ENCODE data around the gene RPS15. TPM values are rescaled to one million over a fixed set of nuclear protein-coding genes. Genes with fewer than 3 reads are reported as not detected.

Gene RPS15
- total RNA-seq (2022; extraction: Qiagen RNA extraction): 1,595 to 2,147 TPM (median 1,872 TPM) in 5 replicates

GRCh38 chr19:1438035-1438932 is at the start of gene RPS15:
Gene RPS15, plus strand, starts transcription at chr19:1438396. Its CDS starts 30 bp downstream, at chr19:1438426.

GRCh38 chr19:1401138-1401888 is 36.9 kb upstream of the RPS15 start, which contains the start of gene GAMT:
Gene GAMT, minus strand, starts transcription at chr19:1401542. Its CDS starts 66 bp downstream, at chr19:1401476.

DNA sequence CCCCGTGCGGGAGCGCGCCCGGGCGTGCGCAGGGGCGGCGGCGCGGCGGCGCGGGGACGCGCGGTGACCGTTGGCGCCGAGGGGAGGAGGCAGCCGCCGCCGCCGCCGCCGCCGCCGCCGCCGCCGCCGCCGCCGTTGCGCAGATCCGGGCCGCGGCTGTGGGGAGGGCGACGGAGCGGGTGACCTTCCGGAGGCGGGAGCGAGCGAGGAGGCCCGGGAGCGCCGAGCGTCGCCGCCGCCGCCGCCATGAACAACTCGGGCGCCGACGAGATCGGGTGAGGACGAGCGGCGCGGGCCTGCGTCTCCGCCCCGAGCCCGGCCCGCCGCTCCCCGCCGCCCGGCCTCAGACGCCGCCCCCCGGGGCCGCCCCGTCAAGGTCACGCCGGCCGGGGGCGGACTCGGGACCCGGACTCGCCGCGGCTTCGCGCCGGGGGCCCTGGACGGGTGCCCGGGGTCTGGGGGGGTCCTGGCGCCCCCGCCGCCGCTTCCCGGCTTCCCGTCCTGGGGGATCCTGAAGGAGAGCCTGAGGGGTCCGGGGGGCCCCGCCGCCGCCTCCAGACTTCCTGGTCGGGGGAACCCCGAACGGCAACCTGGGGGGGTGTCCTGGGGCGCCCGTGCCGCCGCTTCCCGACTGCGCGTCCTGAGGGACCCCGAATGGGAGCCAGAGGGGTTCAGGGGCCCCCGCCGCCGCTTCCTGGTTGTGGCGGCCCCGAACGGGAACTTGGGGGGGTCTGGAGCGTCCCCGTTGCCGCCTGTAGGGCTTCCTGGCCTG is 30.5 kb upstream of the RPS15 start, which contains the start of gene DAZAP1:
Gene DAZAP1, plus strand, starts transcription at position 59 of the 772 bp plus-strand sequence. Its CDS starts 188 bp downstream, at position 247.

GRCh38 chr19:1449467-1450442 is 11.6 kb downstream of the RPS15 start, which contains the start of gene APC2:
Gene APC2, plus strand, starts transcription at chr19:1450121. Its CDS starts 2,881 bp downstream, at chr19:1453002.

DNA sequence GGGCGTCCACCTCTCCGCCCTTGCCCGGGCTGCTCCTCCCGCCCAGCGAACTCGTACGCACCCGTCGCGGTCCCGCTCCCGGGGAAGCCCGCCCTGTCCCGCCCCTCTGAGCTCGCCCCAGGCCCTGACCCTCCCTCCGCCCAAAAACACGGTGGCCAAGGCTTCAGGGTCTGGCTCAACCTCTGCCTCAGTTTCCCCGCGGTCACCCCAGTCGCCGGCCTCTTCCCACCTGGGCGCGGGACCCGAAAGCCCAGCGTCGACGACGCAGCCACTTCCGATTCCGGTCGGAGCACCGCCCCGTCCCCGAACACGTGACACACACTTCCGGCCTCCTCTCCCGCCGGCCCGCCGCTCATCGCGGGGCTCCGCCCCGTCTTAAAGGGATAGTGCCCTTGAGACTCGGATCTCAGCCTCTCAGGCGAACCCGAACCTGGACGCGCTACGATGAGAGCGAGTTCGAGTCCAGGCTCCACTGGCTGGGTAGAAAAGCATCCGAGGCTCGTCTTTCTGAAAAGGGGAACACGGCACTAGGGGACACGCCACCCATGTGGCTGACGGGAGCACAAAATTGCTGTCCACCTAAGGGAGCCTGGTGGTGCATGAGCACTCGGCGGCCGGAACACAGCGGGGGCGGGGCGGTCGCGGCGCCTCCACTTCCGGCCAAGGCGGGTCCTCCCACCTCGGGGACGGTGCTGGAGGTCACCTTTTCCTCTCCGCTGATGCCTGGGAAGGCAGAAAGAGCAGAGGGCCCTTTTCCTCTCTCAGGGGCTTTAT is 40.9 kb downstream of the RPS15 start, which contains the start of gene C19orf25:
Gene C19orf25, minus strand, starts transcription at position 282 of the 774 bp plus-strand sequence. CDS start 312 bp downstream, outside the sequence.

Other genes starting within 250 kb of the RPS15 start
- gene STK11, start 232.6 kb upstream of the RPS15 start, total RNA-seq (2022; extraction: Qiagen RNA extraction): 28.4 to 40.6 TPM (median 39.4 TPM) in 5 replicates
- gene CBARP, start 200.4 kb upstream of the RPS15 start, total RNA-seq (2022; extraction: Qiagen RNA extraction): 2.3 to 4.9 TPM (median 4.5 TPM) in 5 replicates
- gene ATP5F1D, start 196.6 kb upstream of the RPS15 start, total RNA-seq (2022; extraction: Qiagen RNA extraction): 80.9 to 184 TPM (median 172 TPM) in 5 replicates
- 38.8 to 50.5 TPM (median 43.1 TPM) in 5 replicates for gene MIDN, start 189.8 kb upstream of the RPS15 start, total RNA-seq (2022; extraction: Qiagen RNA extraction)
- gene CIRBP, start 169.1 kb upstream of the RPS15 start, total RNA-seq (2022; extraction: Qiagen RNA extraction): 90.2 to 178 TPM (median 95.7 TPM) in 5 replicates
- 49.5 to 105 TPM (median 87.7 TPM) in 5 replicates for gene FAM174C, start 162.9 kb upstream of the RPS15 start, total RNA-seq (2022; extraction: Qiagen RNA extraction)
- gene EFNA2, start 152.5 kb upstream of the RPS15 start, total RNA-seq (2022; extraction: Qiagen RNA extraction): 1.2 to 2.6 TPM (median 1.6 TPM) in 5 replicates
- gene NDUFS7, start 54.5 kb upstream of the RPS15 start, total RNA-seq (2022; extraction: Qiagen RNA extraction): 76.1 to 82.1 TPM (median 79.3 TPM) in 5 replicates
- 23.1 to 45.5 TPM (median 42.6 TPM) in 5 replicates for gene GAMT, start 36.9 kb upstream of the RPS15 start, total RNA-seq (2022; extraction: Qiagen RNA extraction)
- 77.6 to 108 TPM (median 102 TPM) in 5 replicates for gene DAZAP1, start 30.8 kb upstream of the RPS15 start, total RNA-seq (2022; extraction: Qiagen RNA extraction)
- gene APC2, start 11.7 kb downstream of the RPS15 start, total RNA-seq (2022; extraction: Qiagen RNA extraction): 1.2 to 2.3 TPM (median 1.6 TPM) in 5 replicates
- gene C19orf25, start 40.8 kb downstream of the RPS15 start, total RNA-seq (2022; extraction: Qiagen RNA extraction): 10.8 to 22.9 TPM (median 20.5 TPM) in 5 replicates
- 0.47 to 1.1 TPM (median 0.82 TPM) in 5 replicates for gene PCSK4, start 52.0 kb downstream of the RPS15 start, total RNA-seq (2022; extraction: Qiagen RNA extraction)
- gene REEP6, start 52.8 kb downstream of the RPS15 start, total RNA-seq (2022; extraction: Qiagen RNA extraction): 3.8 to 5.7 TPM (median 5.2 TPM) in 5 replicates
- gene ADAMTSL5, start 74.6 kb downstream of the RPS15 start, total RNA-seq (2022; extraction: Qiagen RNA extraction): 2.7 to 4.4 TPM (median 3.3 TPM) in 5 replicates
- 0.05 TPM in 1 of 5 replicates, not detected in the others for gene PLK5, start 85.7 kb downstream of the RPS15 start, total RNA-seq (2022; extraction: Qiagen RNA extraction)
- 5.7 to 13.5 TPM (median 10.8 TPM) in 5 replicates for gene MEX3D, start 129.9 kb downstream of the RPS15 start, total RNA-seq (2022; extraction: Qiagen RNA extraction)
- 31.9 to 56.6 TPM (median 51.5 TPM) in 5 replicates for gene MBD3, start 154.5 kb downstream of the RPS15 start, total RNA-seq (2022; extraction: Qiagen RNA extraction)
- 92.0 to 201 TPM (median 166 TPM) in 5 replicates for gene UQCR11, start 167.1 kb downstream of the RPS15 start, total RNA-seq (2022; extraction: Qiagen RNA extraction)
- gene TCF3, start 214.2 kb downstream of the RPS15 start, total RNA-seq (2022; extraction: Qiagen RNA extraction): 42.5 to 68.8 TPM (median 57.4 TPM) in 5 replicates

All from A549 treated with CORT108297 at 1 μM for 4 hours (cell line).